ENCODE measurements around the gene UST. TPM values are rescaled to one million over a fixed set of nuclear protein-coding genes. Genes with fewer than 3 reads are reported as not detected.

UST gene
- total and polyA plus RNA-seq, 9 of the 15 experiments (the other 6 are each of a cell fraction or from before 2014, with no cell fraction given): 0.04 to 0.10 TPM; not detected in 7

GRCh38 chr6:148768646-148769270, 21.9 kb downstream of the UST start (continued):
- no peak for TF ChIP-seq ZBTB40 (IDR thresholded peaks at IDR 0.05)
- no peak for TF ChIP-seq ZBTB40 (CRISPR knock-in tag; IDR thresholded peaks at IDR 0.05)
